Suprapubic skin (tissue), 4 donors: ENCODE data around the gene CMTM1. TPM values are rescaled to one million over a fixed set of nuclear protein-coding genes. Genes with fewer than 3 reads are reported as not detected.
"Not testable (repeated sequence)": the region's sequence is repeated elsewhere in the genome, so short reads cannot be mapped to it uniquely, and the experiment has no call there.

Source experiments
- DNase-seq, 2 donors: peaks; one replicate each; pipeline ENCODE4 v3.0.0-alpha.2; 2019; ENCODE audit warnings: low spot score in 2 of 2
- H3K27ac ChIP-seq: fragments of 200-600 bp; sonication (generic); one replicate; pipeline ENCODE4 v1.5.1; 2019
- H3K27me3 ChIP-seq: fragments of 200-600 bp; sonication (generic); one replicate; pipeline ENCODE4 v1.5.1; 2019
- H3K36me3 ChIP-seq: fragments of 200-600 bp; sonication (generic); one replicate; pipeline ENCODE4 v1.5.1; 2019
- H3K4me1 ChIP-seq: fragments of 200-600 bp; sonication (generic); one replicate; pipeline ENCODE4 v1.5.1; 2019
- H3K4me3 ChIP-seq: fragments of 200-600 bp; sonication (generic); one replicate; pipeline ENCODE4 v1.5.1; 2019; ENCODE audit warnings: mild to moderate bottlenecking
- H3K9me3 ChIP-seq: fragments of 200-600 bp; sonication (generic); one replicate; pipeline ENCODE4 v1.5.1; 2019
- CTCF ChIP-seq, 2 donors: fragments of 200-600 bp in 1 of 2; fragments of 450-650 bp in 1 of 2; sonication (generic) in 1 of 2; IDR thresholded peaks; one replicate each; pipeline ENCODE4 v1.5.1; 2016 to 2019; ENCODE audit warnings: antibody characterized with exemption in 2 of 2, mild to moderate bottlenecking in 1 of 2, moderate library complexity in 1 of 2
- EP300 ChIP-seq: sonication (generic); formaldehyde crosslinking; IDR thresholded peaks from one replicate; pipeline ENCODE4 v1.6.1; 2017; ENCODE audit warnings: antibody characterized with exemption
- POLR2A ChIP-seq, 2 donors: fragments of 450-650 bp; IDR thresholded peaks; one replicate each; pipeline ENCODE4 v1.6.1; 2017; ENCODE audit warnings: antibody characterized with exemption in 2 of 2, mild to moderate bottlenecking in 2 of 2, moderate library complexity in 2 of 2
- POLR2AphosphoS5 ChIP-seq, 3 donors: sonication (generic); formaldehyde crosslinking; IDR thresholded peaks; one replicate each; pipeline ENCODE4 v1.6.1; 2017; ENCODE audit warnings: antibody characterized with exemption in 3 of 3
- WGBS: methylation state at CpG from one replicate; pipeline ENCODE4 v1.1.5; 2018; 5-methylcytosine and 5-hydroxymethylcytosine counted together
- total RNA-seq, 4 donors: library from RNA; depleted of rRNA; stranded (reverse); fragments of >200 nt; gene quantifications; one replicate each; pipeline ENCODE4 v1.1.0, GENCODE V29; 2016

The CMTM1 gene
- total RNA-seq, 4 donors from 2014 or later: 0.97 to 1.6 (median 1.5) TPM

- TF ChIP-seq POLR2AphosphoS5 (IDR thresholded peaks at IDR 0.05) (no peak), CTCF (IDR thresholded peaks at IDR 0.05) (no peak), POLR2A (IDR thresholded peaks at IDR 0.05) (no peak), EP300 (no peak)
- H3K36me3 ChIP-seq: peaks cover 11% of the 10 kb centered on the region
- peaks cover 21% of the 10 kb centered on the region for H3K4me1 ChIP-seq
- DNase-seq: no peak
- H3K27ac ChIP-seq: no peak overlapping the region
- no peak overlapping the region for H3K4me3 ChIP-seq
- H3K9me3 ChIP-seq: no peaks in the 10 kb centered on the region
- WGBS: 89% methylated on average over 8 of the region's 8 CpGs
- H3K27me3 ChIP-seq: no peaks in the 10 kb centered on the region
Observed at GRCh38 chr16:66620429-66620795, 54.2 kb downstream of the CMTM1 start.

DNA sequence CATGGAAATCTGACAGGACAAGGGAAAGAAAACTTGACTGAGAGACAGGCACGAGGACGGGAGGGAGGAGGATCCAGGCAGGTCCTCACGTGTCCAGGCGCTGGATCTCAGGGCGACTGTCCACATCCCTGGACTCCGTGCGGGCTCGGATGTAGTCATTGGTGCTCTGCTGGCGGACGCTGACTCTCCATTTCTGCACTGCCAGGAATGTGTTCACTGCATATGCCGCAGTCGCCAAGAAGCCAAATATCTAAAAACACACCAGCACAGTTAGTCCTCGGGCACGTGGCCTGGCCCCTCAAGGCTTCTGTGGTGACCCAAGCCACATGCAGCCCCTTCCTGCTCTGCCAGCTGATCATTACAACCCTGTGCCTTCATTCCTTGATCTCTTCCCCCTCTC lies 55.7 kb downstream of the CMTM1 start:
- Histone ChIP-seq H3K4me3 (no peak overlapping the region), H3K9me3 (no peaks in the 10 kb centered on the region), H3K4me1 (peaks cover 24% of the 10 kb centered on the region), H3K27ac (no peak overlapping the region), H3K36me3 (peaks cover 9% of the 10 kb centered on the region), H3K27me3 (no peaks in the 10 kb centered on the region)
- TF ChIP-seq POLR2AphosphoS5 (IDR thresholded peaks at IDR 0.05) (no peak), EP300 (no peak), POLR2A (IDR thresholded peaks at IDR 0.05) (no peak), CTCF (IDR thresholded peaks at IDR 0.05) (no peak)
- 88% methylated on average over 14 of the region's 14 CpGs for WGBS
- no peak for DNase-seq

- Histone ChIP-seq H3K36me3 (peaks cover 9% of the 10 kb centered on the region), H3K27ac (no peak overlapping the region), H3K27me3 (no peaks in the 10 kb centered on the region), H3K4me3 (no peak overlapping the region), H3K4me1 (peaks cover 19% of the 10 kb centered on the region), H3K9me3 (no peaks in the 10 kb centered on the region)
- 90% methylated on average over 3 of the region's 3 CpGs for WGBS
- TF ChIP-seq POLR2A (IDR thresholded peaks at IDR 0.05): no peak
- TF ChIP-seq POLR2AphosphoS5 (IDR thresholded peaks at IDR 0.05): no peak
- DNase-seq: no peak
Observed at GRCh38 chr16:66622863-66623262, 56.6 kb downstream of the CMTM1 start.

- H3K4me3 ChIP-seq: no peak overlapping the region
- DNase-seq: no peak
- H3K27ac ChIP-seq: no peak overlapping the region
- H3K4me1 ChIP-seq: peaks cover 10% of the 10 kb centered on the region
- whole genome bisulfite sequencing: 93% methylated on average over 3 of the region's 3 CpGs
- no peaks in the 10 kb centered on the region for H3K27me3 ChIP-seq
- TF ChIP-seq POLR2A (IDR thresholded peaks at IDR 0.05) (no peak), CTCF (IDR thresholded peaks at IDR 0.05) (no peak), POLR2AphosphoS5 (IDR thresholded peaks at IDR 0.05) (no peak), EP300 (no peak)
- H3K9me3 ChIP-seq: no peaks in the 10 kb centered on the region
- peaks cover 9% of the 10 kb centered on the region for H3K36me3 ChIP-seq
Observed at GRCh38 chr16:66623755-66624154, 57.5 kb downstream of the CMTM1 start.

GRCh38 chr16:66627611-66628378 lies 61.6 kb downstream of the CMTM1 start:
- H3K4me1 ChIP-seq, H3K27ac ChIP-seq, H3K36me3 ChIP-seq, H3K4me3 ChIP-seq, DNase-seq, H3K9me3 ChIP-seq, H3K27me3 ChIP-seq: not testable (repeated sequence)
- WGBS: 88% methylated on average over 17 of the region's 17 CpGs

Other genes starting within 250 kb of the CMTM1 start
- 10 to 100 TPM in 2 of 4 donors, 1 to 10 TPM in 2; 8.0 to 23.6 (median 14.4) TPM for gene CDH5, start 199.7 kb upstream of the CMTM1 start, total RNA-seq
- 1 to 10 TPM in 3 of 4 donors, under 1 TPM in 1; 0.72 to 4.8 (median 2.5) TPM for gene BEAN1, start 139.1 kb upstream of the CMTM1 start, total RNA-seq
- gene TK2, start 16.3 kb upstream of the CMTM1 start, total RNA-seq: 10 to 100 TPM; 13.6 to 27.0 (median 19.7) TPM
- gene CKLF, start 13.9 kb upstream of the CMTM1 start, total RNA-seq: 10 to 100 TPM; 15.4 to 33.7 (median 21.4) TPM
- not detected for gene CMTM2, start 13.0 kb downstream of the CMTM1 start, total RNA-seq
- 10 to 100 TPM in 2 of 4 donors, 1 to 10 TPM in 2; 6.5 to 15.5 (median 9.2) TPM for gene CMTM3, start 38.3 kb downstream of the CMTM1 start, total RNA-seq
- 10 to 100 TPM; 24.0 to 55.1 (median 36.4) TPM for gene CMTM4, start 130.3 kb downstream of the CMTM1 start, total RNA-seq
- 100 to 1,000 TPM; 102 to 212 (median 137) TPM for gene DYNC1LI2, start 185.2 kb downstream of the CMTM1 start, total RNA-seq
- not detected for gene TERB1, start 235.1 kb downstream of the CMTM1 start, total RNA-seq